ENCODE measurements around the gene GPR65.

GRCh38 chr14:87955501-87955900 is 49.4 kb upstream of the GPR65 start:
- TF ChIP-seq CTCF (IDR thresholded peaks at IDR 0.05; ENCODE audit: borderline replicate concordance, extremely low read depth, low read length, poor library complexity, severe bottlenecking) (no peak), EZH2 (IDR thresholded peaks at IDR 0.05; ENCODE audit: borderline replicate concordance, low read depth, low read length, severe bottlenecking) (no peak)

All from DND-41 (cell line).